Medulla oblongata (tissue), 1 donor: ENCODE data around the gene PACC1.

Experiments
- DNase-seq: peaks from one replicate; pipeline ENCODE4 v3.0.0-alpha.2; 2015; ENCODE audit errors: extremely low spot score

The PACC1 gene

GRCh38 chr1:212438831-212439237, 24.1 kb upstream of the PACC1 start:
- DNase-seq, result no peak

GRCh38 chr1:212437179-212437798, 22.6 kb upstream of the PACC1 start:
- DNase-seq, result no peak

- DNase-seq, result no peak
Observed at GRCh38 chr1:212434992-212435391, 20.3 kb upstream of the PACC1 start.

- peak; percentile 41 for DNase-seq
Observed at GRCh38 chr1:212433577-212434462, 19.1 kb upstream of the PACC1 start.

- DNase-seq, result peak; percentile 94
Observed at GRCh38 chr1:212432661-212433576, 18.2 kb upstream of the PACC1 start, which contains the start of gene NENF. Gene NENF, plus strand, starts transcription at chr1:212432920. Its CDS starts 24 bp downstream, at chr1:212432944.

- no peak for DNase-seq
Observed at GRCh38 chr1:212432272-212432660, 17.6 kb upstream of the PACC1 start.

GRCh38 chr1:212431644-212432043, 17.0 kb upstream of the PACC1 start:
- no peak for DNase-seq

GRCh38 chr1:212430955-212431394, 16.3 kb upstream of the PACC1 start:
- no peak for DNase-seq

GRCh38 chr1:212430416-212430815, 15.7 kb upstream of the PACC1 start:
- DNase-seq, result no peak

- no peak for DNase-seq
Observed at GRCh38 chr1:212428496-212428895, 13.8 kb upstream of the PACC1 start.

GRCh38 chr1:212423879-212424278, 9.2 kb upstream of the PACC1 start:
- no peak for DNase-seq

- DNase-seq, result no peak
Observed at GRCh38 chr1:212421165-212421564, 6.5 kb upstream of the PACC1 start.

- DNase-seq, result peak; percentile 93
Observed at GRCh38 chr1:212415107-212415841, 588 bp upstream of the PACC1 start.

GRCh38 chr1:212413902-212414327, 771 bp downstream of the PACC1 start:
- no peak for DNase-seq

- no peak for DNase-seq
Observed at GRCh38 chr1:212412374-212412773, 2.3 kb downstream of the PACC1 start.

- DNase-seq, result no peak
Observed at GRCh38 chr1:212410231-212410820, 4.4 kb downstream of the PACC1 start.

GRCh38 chr1:212402666-212403321, 11.9 kb downstream of the PACC1 start:
- no peak for DNase-seq

- DNase-seq, result no peak
Observed at GRCh38 chr1:212401838-212402582, 12.7 kb downstream of the PACC1 start.

- no peak for DNase-seq
Observed at GRCh38 chr1:212401042-212401441, 13.6 kb downstream of the PACC1 start.

GRCh38 chr1:212397171-212397570, 17.5 kb downstream of the PACC1 start:
- DNase-seq, result no peak
